ENCODE measurements around the gene GDAP2.
"Not testable (repeated sequence)": the region's sequence is repeated elsewhere in the genome, so short reads cannot be mapped to it uniquely, and the experiment has no call there.

GDAP2 gene

GRCh38 chr1:117899801-117900200, 29.6 kb downstream of the GDAP2 start:
- DNase-seq: no peak

- no peak for DNase-seq
Measured at GRCh38 chr1:117897551-117897950, 31.9 kb downstream of the GDAP2 start.

GRCh38 chr1:117895482-117896114, 33.8 kb downstream of the GDAP2 start:
- peak in 5 of 6 experiments; percentile 5 to 53 (median 16) for DNase-seq

- DNase-seq: no peak
Measured at GRCh38 chr1:117894078-117894477, 35.3 kb downstream of the GDAP2 start.

GRCh38 chr1:117892512-117892911, 36.9 kb downstream of the GDAP2 start:
- DNase-seq: no peak

GRCh38 chr1:117890452-117890851, 39.0 kb downstream of the GDAP2 start:
- DNase-seq: no peak

- no peak for DNase-seq
Measured at GRCh38 chr1:117886101-117886795, 43.2 kb downstream of the GDAP2 start.

GRCh38 chr1:117883616-117884015, 45.8 kb downstream of the GDAP2 start:
- no peak for DNase-seq

- no peak for DNase-seq
Measured at GRCh38 chr1:117879284-117879683, 50.1 kb downstream of the GDAP2 start.

- no peak for DNase-seq
Measured at GRCh38 chr1:117877823-117878222, 51.6 kb downstream of the GDAP2 start.

- no peak for DNase-seq
Measured at GRCh38 chr1:117871013-117871412, 58.4 kb downstream of the GDAP2 start.

- DNase-seq: no peak
Measured at GRCh38 chr1:117861694-117862093, 67.7 kb downstream of the GDAP2 start.

GRCh38 chr1:117860896-117861610, 68.4 kb downstream of the GDAP2 start:
- no peak for DNase-seq

GRCh38 chr1:117859901-117860300, 69.5 kb downstream of the GDAP2 start:
- no peak for DNase-seq

GRCh38 chr1:117857418-117857817, 72.0 kb downstream of the GDAP2 start:
- DNase-seq: no peak

- no peak for DNase-seq
Measured at GRCh38 chr1:117852853-117853553, 76.4 kb downstream of the GDAP2 start.

- DNase-seq: no peak
Measured at GRCh38 chr1:117851687-117852086, 77.7 kb downstream of the GDAP2 start.

GRCh38 chr1:117846674-117847425, 82.6 kb downstream of the GDAP2 start:
- no peak for DNase-seq

- not testable (repeated sequence) for DNase-seq
Measured at GRCh38 chr1:117844478-117844877, 84.9 kb downstream of the GDAP2 start.

GRCh38 chr1:117843791-117844190, 85.6 kb downstream of the GDAP2 start:
- no peak for DNase-seq

- DNase-seq: no peak
Measured at GRCh38 chr1:117842408-117843170, 86.8 kb downstream of the GDAP2 start.

- DNase-seq: no peak
Measured at GRCh38 chr1:117841117-117841650, 88.2 kb downstream of the GDAP2 start.

All from stimulated activated naive CD4-positive, alpha-beta T cell (primary cell).